ENCODE measurements around the gene SLMAP.

Gene SLMAP

DNA sequence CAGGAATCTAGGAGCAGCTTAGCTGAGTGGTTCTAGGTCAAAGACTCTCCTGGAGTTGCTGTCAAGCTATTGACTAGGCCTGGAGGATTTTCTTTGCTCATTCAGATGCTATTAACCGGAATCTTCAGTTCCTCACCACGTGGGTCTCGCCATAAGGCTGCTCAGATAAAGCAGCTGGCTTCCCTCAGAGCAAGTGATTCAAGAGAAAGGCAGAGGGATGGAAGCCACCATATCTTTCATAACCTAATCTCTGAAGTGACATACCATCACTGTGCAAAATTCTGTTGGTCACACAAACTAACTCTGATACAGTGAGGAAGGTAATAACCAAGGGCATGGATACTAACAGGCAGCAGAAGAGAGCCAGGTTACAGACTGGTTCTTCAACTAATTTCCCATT, 179.4 kb downstream of the SLMAP start:
- TF ChIP-seq, protein P1, sequence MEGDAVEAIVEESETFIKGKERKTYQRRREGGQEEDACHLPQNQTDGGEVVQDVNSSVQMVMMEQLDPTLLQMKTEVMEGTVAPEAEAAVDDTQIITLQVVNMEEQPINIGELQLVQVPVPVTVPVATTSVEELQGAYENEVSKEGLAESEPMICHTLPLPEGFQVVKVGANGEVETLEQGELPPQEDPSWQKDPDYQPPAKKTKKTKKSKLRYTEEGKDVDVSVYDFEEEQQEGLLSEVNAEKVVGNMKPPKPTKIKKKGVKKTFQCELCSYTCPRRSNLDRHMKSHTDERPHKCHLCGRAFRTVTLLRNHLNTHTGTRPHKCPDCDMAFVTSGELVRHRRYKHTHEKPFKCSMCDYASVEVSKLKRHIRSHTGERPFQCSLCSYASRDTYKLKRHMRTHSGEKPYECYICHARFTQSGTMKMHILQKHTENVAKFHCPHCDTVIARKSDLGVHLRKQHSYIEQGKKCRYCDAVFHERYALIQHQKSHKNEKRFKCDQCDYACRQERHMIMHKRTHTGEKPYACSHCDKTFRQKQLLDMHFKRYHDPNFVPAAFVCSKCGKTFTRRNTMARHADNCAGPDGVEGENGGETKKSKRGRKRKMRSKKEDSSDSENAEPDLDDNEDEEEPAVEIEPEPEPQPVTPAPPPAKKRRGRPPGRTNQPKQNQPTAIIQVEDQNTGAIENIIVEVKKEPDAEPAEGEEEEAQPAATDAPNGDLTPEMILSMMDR (IDR thresholded peaks at IDR 0.05), result no peak

DNA sequence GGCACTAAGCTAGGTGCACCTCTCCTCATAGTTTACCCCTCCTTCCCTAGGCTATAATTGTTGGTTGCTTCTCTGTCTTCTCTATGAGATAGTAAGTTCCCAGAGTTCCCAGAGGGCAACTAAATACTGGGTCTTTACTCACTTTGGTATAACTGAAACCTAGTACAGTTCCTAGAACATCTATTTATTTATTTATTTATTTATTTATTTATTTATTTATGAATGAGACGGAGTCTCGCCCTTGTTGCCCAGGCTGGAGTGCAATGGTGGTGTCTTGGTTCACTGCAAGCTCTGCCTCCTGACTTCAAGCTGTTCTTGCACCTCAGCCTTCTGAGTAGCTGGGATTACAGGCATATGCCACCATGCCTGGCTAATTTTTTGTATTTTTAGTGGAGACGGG, 181.0 kb downstream of the SLMAP start:
- TF ChIP-seq, protein P1 (IDR thresholded peaks at IDR 0.05), result no peak

DNA sequence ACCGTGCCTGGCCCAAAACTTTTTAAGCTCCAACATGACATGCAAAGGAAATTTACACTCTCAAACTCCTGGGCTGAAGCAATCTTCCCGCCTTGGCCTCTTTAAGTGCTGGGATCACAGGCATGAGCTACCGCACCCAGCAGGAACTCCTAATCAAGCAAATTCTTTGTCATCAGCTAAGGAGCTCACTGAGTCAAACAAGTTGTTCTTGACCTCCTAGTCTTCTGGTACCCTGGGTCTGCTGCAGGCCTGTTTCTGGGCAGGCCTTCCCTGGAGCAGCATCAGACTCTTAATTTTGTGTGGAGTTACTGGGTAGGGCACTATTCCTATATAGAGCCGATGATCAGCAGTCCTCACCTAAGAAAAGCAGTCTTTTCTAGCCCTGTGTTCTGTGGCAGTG, 183.7 kb downstream of the SLMAP start:
- TF ChIP-seq, protein P1 (IDR thresholded peaks at IDR 0.05), result no peak

DNA sequence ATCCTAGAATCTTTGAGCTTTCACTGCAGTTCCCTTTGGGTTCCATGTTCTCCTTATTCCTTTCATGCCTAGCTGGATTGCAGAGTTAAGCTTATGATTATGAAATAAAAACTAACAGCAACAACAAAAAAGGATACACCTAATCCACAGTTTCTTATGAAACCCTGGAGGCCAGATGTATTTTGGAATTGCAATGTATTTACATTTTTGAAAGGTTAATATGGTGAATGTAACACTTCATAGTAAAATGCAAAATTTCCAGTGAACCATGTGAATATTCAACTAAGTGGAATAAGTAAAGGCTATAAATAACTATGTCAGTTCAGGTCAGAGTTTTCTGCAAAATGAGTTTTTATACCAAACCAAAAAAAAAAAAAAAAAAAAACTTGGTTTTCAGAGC, 186.3 kb downstream of the SLMAP start:
- TF ChIP-seq, protein P1 (IDR thresholded peaks at IDR 0.05), result no peak

DNA sequence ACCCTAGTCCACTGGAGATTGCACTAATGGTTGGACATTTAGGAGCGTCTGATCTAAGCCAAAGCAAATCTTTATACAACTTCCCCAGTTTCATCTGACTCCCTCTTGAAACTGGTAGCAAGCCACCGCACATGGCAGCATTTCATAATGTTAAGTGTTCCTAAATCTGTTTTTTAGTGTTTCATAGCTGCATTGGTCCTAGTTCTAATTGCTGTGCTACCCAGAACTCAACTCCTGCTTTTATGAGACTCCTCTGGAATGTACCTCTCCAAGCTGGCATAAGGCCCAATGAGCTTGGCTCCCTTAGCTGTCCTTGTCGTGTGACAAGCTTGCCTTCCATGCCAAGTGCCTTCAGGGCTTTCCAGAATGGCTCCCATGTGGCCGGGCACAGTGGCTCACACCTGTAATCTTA, 186.8 kb downstream of the SLMAP start:
- TF ChIP-seq, protein P1 (IDR thresholded peaks at IDR 0.05), result no peak

DNA sequence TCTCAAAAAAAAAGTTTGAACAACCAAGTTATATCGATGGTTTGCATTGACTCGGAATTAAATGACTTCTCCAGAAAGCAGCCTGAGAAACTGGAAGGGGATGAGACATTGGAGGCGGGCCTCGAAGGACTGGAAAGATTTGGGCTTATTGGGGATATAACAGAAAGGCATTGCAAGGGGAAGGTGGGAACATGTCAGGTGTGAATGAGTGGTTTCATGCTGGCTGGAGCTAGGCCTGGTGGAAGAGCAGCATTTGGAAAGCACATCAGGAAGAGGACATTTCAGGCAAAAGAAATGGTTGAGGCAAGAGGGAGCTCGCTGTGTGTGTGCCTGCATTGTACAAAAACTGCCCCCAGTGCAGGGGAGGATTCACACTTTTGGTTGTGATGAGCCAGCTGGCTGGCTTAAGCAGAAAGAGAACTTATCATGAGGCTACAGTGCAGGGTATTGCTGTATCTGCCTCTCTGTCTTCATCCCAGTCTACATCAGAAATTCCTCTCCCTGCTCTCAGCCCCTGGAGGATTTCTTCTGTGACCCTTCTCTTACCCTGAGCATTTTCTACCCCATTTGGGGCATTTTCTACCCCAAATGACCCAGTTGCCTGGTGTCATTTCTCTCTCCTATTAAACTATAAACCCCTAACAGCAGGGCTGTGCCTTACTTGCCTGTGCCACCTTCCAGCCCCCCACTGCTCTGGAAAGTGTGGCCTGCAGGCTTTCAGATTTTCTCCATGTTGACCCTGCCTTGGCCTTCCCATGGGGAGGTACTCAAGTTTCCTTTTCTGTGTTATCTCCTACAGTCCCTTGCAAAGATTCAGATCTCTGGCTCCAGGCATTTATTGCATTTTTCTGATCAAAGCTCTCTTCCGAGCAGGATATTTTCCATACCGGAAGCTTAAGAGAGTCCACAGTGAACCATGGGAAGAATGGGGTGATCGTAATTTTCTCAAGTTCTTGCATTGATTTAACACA, 187.7 kb downstream of the SLMAP start:
- TF ChIP-seq, protein P1 (IDR thresholded peaks at IDR 0.05), result no peak

DNA sequence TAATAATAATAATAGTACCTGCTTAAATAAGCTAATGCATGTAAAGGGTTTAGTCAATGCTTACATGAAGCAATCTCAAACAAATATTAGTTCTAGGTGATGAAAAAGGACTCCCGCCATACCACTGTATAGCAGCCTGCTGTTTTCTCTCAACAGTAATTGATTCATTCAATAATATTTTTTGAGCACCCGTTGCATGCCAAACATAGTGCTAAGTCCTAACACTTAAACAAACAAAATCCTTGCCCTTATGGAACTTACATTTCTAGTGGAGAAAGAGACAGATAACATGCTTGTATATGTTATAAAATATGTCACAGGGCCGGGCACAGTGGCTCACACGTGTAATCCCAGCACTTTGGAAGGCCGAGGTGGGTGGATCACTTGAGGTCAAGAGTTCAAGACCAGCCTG, 190.9 kb downstream of the SLMAP start:
- TF ChIP-seq, protein P1 (IDR thresholded peaks at IDR 0.05), result no peak

Measured in LNCAP (cell line).